HTR-8/SVneo (cell line): ENCODE data around the gene AGRN.
"Not testable (repeated sequence)": the region's sequence is repeated elsewhere in the genome, so short reads cannot be mapped to it uniquely, and the experiment has no call there.

Experiments used
- DNase-seq: peaks from one replicate; pipeline ENCODE4 v3.0.0; 2011; ENCODE audit warnings: low spot score, mixed read lengths; ENCODE audit not compliant: insufficient read length
- FAIRE-seq: peaks from 2 replicates; lab custom pipeline; 2011; peaks lifted over from hg19 to GRCh38; lab: Jason Lieb, UNC

The AGRN gene

GRCh38 chr1:1061682-1062345 lies 41.9 kb downstream of the AGRN start:
- FAIRE-seq = no peak

GRCh38 chr1:1062348-1063163 lies 42.6 kb downstream of the AGRN start:
- no peak for DNase-seq

More at GRCh38 chr1:1061682-1062345, 41.9 kb downstream of the AGRN start:
- DNase-seq = no peak

GRCh38 chr1:1063261-1063944 lies 43.5 kb downstream of the AGRN start:
- peak; percentile 92 for FAIRE-seq

More at GRCh38 chr1:1062348-1063163, 42.6 kb downstream of the AGRN start:
- no peak for FAIRE-seq

GRCh38 chr1:1063945-1064831 lies 44.3 kb downstream of the AGRN start:
- FAIRE-seq (peak; percentile 97), DNase-seq (peak; percentile 95)

More at GRCh38 chr1:1063261-1063944, 43.5 kb downstream of the AGRN start:
- DNase-seq = no peak

- FAIRE-seq (no peak), DNase-seq (no peak)
These were observed 45.5 kb downstream of the AGRN start for GRCh38 chr1:1065265-1065939.

GRCh38 chr1:1065940-1066304 lies 46.0 kb downstream of the AGRN start:
- not testable (repeated sequence) for FAIRE-seq, DNase-seq

- DNase-seq = no peak
- FAIRE-seq = no peak
These were observed 46.7 kb downstream of the AGRN start for GRCh38 chr1:1066403-1067283.

GRCh38 chr1:1067284-1067859 lies 47.5 kb downstream of the AGRN start:
- FAIRE-seq (no peak), DNase-seq (no peak)

GRCh38 chr1:1067860-1068516 lies 48.1 kb downstream of the AGRN start:
- no peak for FAIRE-seq

GRCh38 chr1:1068517-1069055 lies 48.7 kb downstream of the AGRN start:
- DNase-seq = peak; percentile 48

More at GRCh38 chr1:1067860-1068516, 48.1 kb downstream of the AGRN start:
- DNase-seq = no peak

GRCh38 chr1:1069056-1069710 lies 49.3 kb downstream of the AGRN start:
- FAIRE-seq = peak; percentile 97
- DNase-seq = peak; percentile 74

More at GRCh38 chr1:1068517-1069055, 48.7 kb downstream of the AGRN start:
- no peak for FAIRE-seq

- DNase-seq (no peak), FAIRE-seq (no peak)
These were observed 50.1 kb downstream of the AGRN start for GRCh38 chr1:1069711-1070676.

- DNase-seq = no peak
- FAIRE-seq = no peak
These were observed 51.8 kb downstream of the AGRN start for GRCh38 chr1:1071486-1072298.

- no peak for DNase-seq
- no peak for FAIRE-seq
These were observed 52.5 kb downstream of the AGRN start for GRCh38 chr1:1072299-1072848.
